Measurements from ENCODE around the gene HAUS5.
A peak's percentile ranks its signal among the peaks of the same experiment; 100 is the strongest.

HAUS5 gene

DNA sequence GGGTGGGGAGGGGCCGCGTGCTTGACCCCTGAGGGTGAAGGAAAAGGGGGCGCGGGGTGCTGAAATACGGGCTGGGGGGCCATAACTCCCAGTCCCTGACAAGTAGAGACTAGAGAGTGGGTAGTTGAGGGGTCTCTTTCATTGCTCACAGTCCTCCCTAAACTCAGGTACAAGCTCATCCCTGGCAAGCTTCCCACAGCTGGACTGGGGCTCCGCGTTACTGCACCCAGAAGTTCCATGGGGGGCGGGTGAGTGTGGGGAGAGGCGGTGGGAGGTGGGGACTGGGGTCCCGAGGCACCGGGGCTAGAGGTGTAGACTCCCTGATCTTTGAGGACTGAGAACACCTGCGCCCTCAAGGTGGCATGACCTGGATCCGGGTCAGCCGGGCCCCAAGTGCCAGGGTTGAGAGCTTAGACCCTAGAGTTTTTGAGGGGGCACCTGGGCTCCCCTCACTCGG lies 30.3 kb downstream of the HAUS5 start:
- Histone ChIP-seq H4K20me1 (ENCODE audit: insufficient read depth, low read length, poor library complexity, severe bottlenecking) (no peaks in the 10 kb centered on the region), H3K4me1 (ENCODE audit: insufficient read depth, low read length, poor library complexity, severe bottlenecking) (peaks cover 25% of the 10 kb centered on the region), H3K79me2 (ENCODE audit: insufficient read depth, low read length) (no peaks in the 10 kb centered on the region), H3K9me3 (ENCODE audit: insufficient read depth, low read depth, low read length) (no peaks in the 10 kb centered on the region), H3K9ac (ENCODE audit: low read depth, low read length, poor library complexity, severe bottlenecking) (peak overlapping the region; percentile 73), H3K9me2 (replicated peaks; ENCODE audit: low read depth, low read length) (no peaks in the 10 kb centered on the region), H3K4me3 (ENCODE audit: low read length, poor library complexity, severe bottlenecking) (peak overlapping the region; percentile 76), H3K4me2 (ENCODE audit: low read depth, low read length, poor library complexity, severe bottlenecking) (peak overlapping the region; percentile 92), H3F3A (ENCODE audit: low read depth) (0 out of 2 replicates have a peak, but pooled peaks cover 2% of the 10 kb centered on the region), H3K27me3 (ENCODE audit: insufficient read depth, low read length, poor library complexity, severe bottlenecking) (no peaks in the 10 kb centered on the region), H3K36me3 (ENCODE audit: insufficient read depth, low read length) (peaks cover 4% of the 10 kb centered on the region; the same call in 1 of the 2 replicates), H2AFZ (ENCODE audit: low read length) (peak overlapping the region; percentile 99)
- no peak for TF ChIP-seq CTCF (conservative IDR thresholded peaks at IDR 0.05; ENCODE audit: low read length)

DNA sequence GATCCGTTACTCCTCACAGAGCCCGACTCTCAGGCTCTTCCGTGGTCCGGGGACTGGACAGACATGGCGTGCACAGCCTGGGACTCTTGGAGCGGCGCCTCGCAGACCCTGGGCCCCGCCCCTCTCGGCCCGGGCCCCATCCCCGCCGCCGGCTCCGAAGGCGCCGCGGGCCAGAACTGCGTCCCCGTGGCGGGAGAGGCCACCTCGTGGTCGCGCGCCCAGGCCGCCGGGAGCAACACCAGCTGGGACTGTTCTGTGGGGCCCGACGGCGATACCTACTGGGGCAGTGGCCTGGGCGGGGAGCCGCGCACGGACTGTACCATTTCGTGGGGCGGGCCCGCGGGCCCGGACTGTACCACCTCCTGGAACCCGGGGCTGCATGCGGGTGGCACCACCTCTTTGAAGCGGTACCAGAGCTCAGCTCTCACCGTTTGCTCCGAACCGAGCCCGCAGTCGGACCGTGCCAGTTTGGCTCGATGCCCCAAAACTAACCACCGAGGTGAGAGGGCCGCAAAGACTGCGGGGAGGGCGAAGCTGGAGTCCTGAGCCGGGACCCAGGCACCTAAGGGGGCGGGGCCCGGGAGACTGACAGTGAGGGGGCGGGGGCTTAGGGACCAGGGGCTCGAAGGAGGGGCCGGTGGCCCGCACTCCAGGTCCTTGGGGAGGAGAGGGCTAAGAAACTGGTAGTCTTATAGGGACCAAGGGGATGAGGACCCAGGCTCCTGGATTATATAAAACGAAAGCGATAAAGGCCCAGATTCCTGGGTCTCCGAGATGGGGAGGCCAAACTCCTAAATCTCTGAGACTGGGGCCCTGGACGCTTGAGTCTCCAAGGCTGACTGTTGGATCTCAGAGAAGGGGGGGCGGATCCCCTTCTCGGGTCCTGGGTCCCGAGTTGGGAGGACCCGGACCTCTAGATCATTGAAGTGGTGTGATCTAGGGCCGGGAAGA lies 31.0 kb downstream of the HAUS5 start:
- Histone ChIP-seq H3K36me3 (ENCODE audit: insufficient read depth, low read length) (no peaks in the 10 kb centered on the region), H3K4me1 (ENCODE audit: insufficient read depth, low read length, poor library complexity, severe bottlenecking) (peaks cover 25% of the 10 kb centered on the region), H2AFZ (ENCODE audit: low read length) (peak overlapping the region; percentile 99), H3K4me3 (ENCODE audit: low read length, poor library complexity, severe bottlenecking) (peak overlapping the region; percentile 76), H3K9ac (ENCODE audit: low read depth, low read length, poor library complexity, severe bottlenecking) (peak overlapping the region; percentile 73), H4K20me1 (ENCODE audit: insufficient read depth, low read length, poor library complexity, severe bottlenecking) (peaks cover 2% of the 10 kb centered on the region), H3K79me2 (ENCODE audit: insufficient read depth, low read length) (peaks cover 4% of the 10 kb centered on the region), H3K9me2 (replicated peaks; ENCODE audit: low read depth, low read length) (no peaks in the 10 kb centered on the region), H3K27me3 (ENCODE audit: insufficient read depth, low read length, poor library complexity, severe bottlenecking) (no peaks in the 10 kb centered on the region), H3F3A (ENCODE audit: low read depth) (0 out of 2 replicates have a peak, but pooled peaks cover 2% of the 10 kb centered on the region), H3K4me2 (ENCODE audit: low read depth, low read length, poor library complexity, severe bottlenecking) (peak overlapping the region; percentile 92), H3K9me3 (ENCODE audit: insufficient read depth, low read depth, low read length) (no peaks in the 10 kb centered on the region)
- TF ChIP-seq CTCF (conservative IDR thresholded peaks at IDR 0.05; ENCODE audit: low read length) (no peak), EZH2phosphoT487 (IDR thresholded peaks at IDR 0.05; ENCODE audit: borderline replicate concordance) (no peak)

DNA sequence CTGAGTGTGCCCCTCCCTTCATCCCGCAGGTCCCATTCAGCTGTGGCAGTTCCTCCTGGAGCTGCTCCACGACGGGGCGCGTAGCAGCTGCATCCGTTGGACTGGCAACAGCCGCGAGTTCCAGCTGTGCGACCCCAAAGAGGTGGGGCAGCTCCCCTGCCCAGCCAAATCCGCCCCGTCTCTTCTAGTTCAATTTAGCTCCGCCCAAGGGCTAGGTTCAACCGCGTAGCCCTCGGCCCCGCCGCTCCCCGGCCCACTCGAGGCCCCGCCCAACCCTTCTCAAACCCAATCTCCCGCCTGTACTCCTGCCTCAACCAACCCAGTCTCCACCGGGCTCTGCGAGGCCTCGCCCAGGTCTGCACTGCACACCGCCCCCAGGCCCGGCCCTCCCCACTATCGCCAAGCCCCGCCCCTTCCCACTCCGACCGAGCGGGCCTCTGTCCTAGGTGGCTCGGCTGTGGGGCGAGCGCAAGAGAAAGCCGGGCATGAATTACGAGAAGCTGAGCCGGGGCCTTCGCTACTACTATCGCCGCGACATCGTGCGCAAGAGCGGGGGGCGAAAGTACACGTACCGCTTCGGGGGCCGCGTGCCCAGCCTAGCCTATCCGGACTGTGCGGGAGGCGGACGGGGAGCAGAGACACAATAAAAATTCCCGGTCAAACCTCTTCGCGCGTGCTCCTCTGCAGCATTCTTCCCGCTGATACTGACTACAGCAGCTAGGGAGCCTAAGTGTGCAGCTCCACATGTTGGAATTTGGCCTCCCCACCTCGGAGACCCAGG lies 31.9 kb downstream of the HAUS5 start:
- Histone ChIP-seq H3K9ac (ENCODE audit: low read depth, low read length, poor library complexity, severe bottlenecking) (peak overlapping the region; percentile 73), H3K4me3 (ENCODE audit: low read length, poor library complexity, severe bottlenecking) (peak overlapping the region; percentile 76), H3K27me3 (ENCODE audit: insufficient read depth, low read length, poor library complexity, severe bottlenecking) (no peaks in the 10 kb centered on the region), H4K20me1 (ENCODE audit: insufficient read depth, low read length, poor library complexity, severe bottlenecking) (peaks cover 10% of the 10 kb centered on the region), H2AFZ (ENCODE audit: low read length) (peak overlapping the region; percentile 99), H3K9me2 (replicated peaks; ENCODE audit: low read depth, low read length) (no peaks in the 10 kb centered on the region), H3K4me2 (ENCODE audit: low read depth, low read length, poor library complexity, severe bottlenecking) (peak overlapping the region; percentile 92), H3K9me3 (ENCODE audit: insufficient read depth, low read depth, low read length) (no peaks in the 10 kb centered on the region), H3K36me3 (ENCODE audit: insufficient read depth, low read length) (no peaks in the 10 kb centered on the region), H3K4me1 (ENCODE audit: insufficient read depth, low read length, poor library complexity, severe bottlenecking) (peaks cover 31% of the 10 kb centered on the region), H3F3A (ENCODE audit: low read depth) (0 out of 2 replicates have a peak, but pooled peaks cover 2% of the 10 kb centered on the region), H3K79me2 (ENCODE audit: insufficient read depth, low read length) (peaks cover 12% of the 10 kb centered on the region)
- TF ChIP-seq EZH2phosphoT487 (IDR thresholded peaks at IDR 0.05; ENCODE audit: borderline replicate concordance) = no peak
- no peak for TF ChIP-seq CTCF (conservative IDR thresholded peaks at IDR 0.05; ENCODE audit: low read length)

All from Loucy (cell line).